H9 (cell line): Measurements from ENCODE around the gene SEMA6A. TPM values are rescaled to one million over a fixed set of nuclear protein-coding genes. Genes with fewer than 3 reads are reported as not detected.
A peak's percentile ranks its signal among the peaks of the same experiment; 100 is the strongest.

ENCODE experiments used
- DNase-seq: peaks from one replicate; pipeline ENCODE4 v3.0.0-alpha.2; 2017
- H2AFZ ChIP-seq: one replicate; pipeline ENCODE4 v1.6.1; 2013; ENCODE audit warnings: mild to moderate bottlenecking, low read length, control low read depth, moderate library complexity
- H2AK5ac ChIP-seq: 2 replicates; pipeline ENCODE4 v1.6.1; 2013; ENCODE audit warnings: low read length, control low read depth, mixed read lengths; ENCODE audit not compliant: insufficient read length
- H2BK120ac ChIP-seq: one replicate; pipeline ENCODE4 v1.6.1; 2013; ENCODE audit warnings: low read depth, mild to moderate bottlenecking, low read length, control low read depth, inconsistent platforms; ENCODE audit not compliant: poor library complexity, severe bottlenecking
- H2BK12ac ChIP-seq: 2 replicates; pipeline ENCODE4 v1.6.1; 2013; ENCODE audit warnings: low read length, control low read depth, mixed read lengths, low read depth; ENCODE audit not compliant: insufficient read length
- H2BK15ac ChIP-seq: 2 replicates; pipeline ENCODE4 v1.6.1; 2013; ENCODE audit warnings: low read depth, low read length, control low read depth
- H2BK20ac ChIP-seq: one replicate; pipeline ENCODE4 v1.6.1; 2013; ENCODE audit warnings: low read depth, mild to moderate bottlenecking, low read length, control low read depth, inconsistent platforms; ENCODE audit not compliant: poor library complexity, severe bottlenecking
- H2BK5ac ChIP-seq: 2 replicates; pipeline ENCODE4 v1.6.1; 2013; ENCODE audit warnings: low read length, control low read depth, mixed read lengths; ENCODE audit not compliant: insufficient read length
- H3K14ac ChIP-seq: 2 replicates; pipeline ENCODE4 v1.6.1; 2013; ENCODE audit warnings: low read length, control low read depth; ENCODE audit not compliant: insufficient read depth
- H3K18ac ChIP-seq: 2 replicates; pipeline ENCODE4 v1.6.1; 2013; ENCODE audit warnings: low read depth, mild to moderate bottlenecking, mixed read lengths, low read length, control low read depth; ENCODE audit not compliant: insufficient read length
- H3K23ac ChIP-seq: 2 replicates; pipeline ENCODE4 v1.6.1; 2013; ENCODE audit warnings: low read length, control low read depth, mixed read lengths, low read depth; ENCODE audit not compliant: insufficient read length
- H3K23me2 ChIP-seq: 2 replicates; pipeline ENCODE4 v1.6.1; 2013; ENCODE audit warnings: low read depth, mild to moderate bottlenecking, mixed read lengths, low read length, control low read depth; ENCODE audit not compliant: insufficient read length, poor library complexity, severe bottlenecking
- H3K27ac ChIP-seq: 2 replicates; pipeline ENCODE4 v1.5.1; 2013; ENCODE audit warnings: low read length, control low read depth, mixed read lengths, low read depth; ENCODE audit not compliant: insufficient read length
- H3K27me3 ChIP-seq: 2 replicates; pipeline ENCODE4 v1.6.1; 2013; ENCODE audit warnings: low read length, control low read depth, inconsistent platforms; ENCODE audit not compliant: insufficient read depth
- H3K4ac ChIP-seq: 2 replicates; pipeline ENCODE4 v1.6.1; 2013; ENCODE audit warnings: low read depth, mild to moderate bottlenecking, control low read depth, inconsistent platforms, low read length, moderate library complexity
- H3K4me1 ChIP-seq: 2 replicates; pipeline ENCODE4 v1.6.1; 2013; ENCODE audit warnings: low read length, control low read depth, inconsistent platforms; ENCODE audit not compliant: insufficient read depth
- H3K4me2 ChIP-seq: 2 replicates; pipeline ENCODE4 v1.6.1; 2013; ENCODE audit warnings: low read length, control low read depth, mixed read lengths; ENCODE audit not compliant: insufficient read length, insufficient read depth
- H3K56ac ChIP-seq: 2 replicates; pipeline ENCODE4 v1.6.1; 2013; ENCODE audit warnings: low read depth, mild to moderate bottlenecking, mixed read lengths, low read length, control low read depth; ENCODE audit not compliant: insufficient read length
- H3K79me1 ChIP-seq: 2 replicates; pipeline ENCODE4 v1.6.1; 2013; ENCODE audit warnings: low read depth, mild to moderate bottlenecking, moderate library complexity, low read length, control low read depth, inconsistent platforms; ENCODE audit not compliant: insufficient read depth, poor library complexity, severe bottlenecking
- H3K79me2 ChIP-seq: 2 replicates; pipeline ENCODE4 v1.6.1; 2013; ENCODE audit warnings: low read length, control low read depth, inconsistent platforms; ENCODE audit not compliant: insufficient read depth
- H3K9ac ChIP-seq: 2 replicates; pipeline ENCODE4 v1.6.1; 2013; ENCODE audit warnings: low read length, control low read depth, mixed read lengths; ENCODE audit not compliant: insufficient read length; ENCODE audit errors: extremely low read depth
- H3K9me3 ChIP-seq: one replicate; pipeline ENCODE4 v1.6.1; 2013; ENCODE audit warnings: low read depth, low read length, inconsistent platforms; ENCODE audit not compliant: control insufficient read depth
- H3T11ph ChIP-seq: one replicate; pipeline ENCODE4 v1.6.1; 2013; ENCODE audit warnings: mild to moderate bottlenecking, low read length, control low read depth, inconsistent platforms
- H4K20me1 ChIP-seq: one replicate; pipeline ENCODE4 v1.6.1; 2013; ENCODE audit not compliant: control insufficient read depth, insufficient read length, insufficient read depth
- H4K5ac ChIP-seq: 2 replicates; pipeline ENCODE4 v1.6.1; 2013; ENCODE audit warnings: low read depth, mild to moderate bottlenecking, mixed read lengths, low read length, control low read depth; ENCODE audit not compliant: insufficient read length
- H4K8ac ChIP-seq: replicated peaks from 2 replicates; pipeline ENCODE4 v1.6.1; 2013; ENCODE audit warnings: low read length, control low read depth, mixed read lengths, low read depth; ENCODE audit not compliant: insufficient read length
- H4K91ac ChIP-seq: 2 replicates; pipeline ENCODE4 v1.6.1; 2013; ENCODE audit warnings: low read depth, mild to moderate bottlenecking, moderate library complexity, mixed read lengths, low read length, control low read depth; ENCODE audit not compliant: insufficient read length
- H3K27ac Mint-ChIP-seq, 3 experiments: 2 replicates in 2 of 3; 3 replicates in 1 of 3; pipeline ENCODE4 v1.8.0; 2020 to 2021; ENCODE audit warnings: mixed read lengths in 3 of 3, mild to moderate bottlenecking in 1 of 3, moderate library complexity in 1 of 3
- H3K27me3 Mint-ChIP-seq: 2 replicates; pipeline ENCODE4 v1.8.0; 2021; ENCODE audit warnings: low read depth, mild to moderate bottlenecking, moderate library complexity, mixed read lengths
- H3K36me3 Mint-ChIP-seq, 3 experiments: 2 replicates in 2 of 3; 3 replicates in 1 of 3; pipeline ENCODE4 v1.8.0; 2020 to 2021; ENCODE audit warnings: low read depth in 3 of 3, mixed read lengths in 3 of 3; ENCODE audit not compliant: insufficient read depth in 1 of 3
- H3K4me1 Mint-ChIP-seq, 2 experiments: 2 replicates each; pipeline ENCODE4 v1.8.0; 2020; ENCODE audit warnings: mixed read lengths in 2 of 2
- H3K4me3 Mint-ChIP-seq, 2 experiments: 2 replicates in 1 of 2; 3 replicates in 1 of 2; pipeline ENCODE4 v1.8.0; 2020 to 2021; ENCODE audit warnings: mild to moderate bottlenecking in 2 of 2, mixed read lengths in 2 of 2, moderate library complexity in 1 of 2
- H3K9me3 Mint-ChIP-seq, 2 experiments: 2 replicates in 1 of 2; 3 replicates in 1 of 2; pipeline ENCODE4 v1.8.0; 2020; ENCODE audit warnings: mild to moderate bottlenecking in 2 of 2, mixed read lengths in 2 of 2, moderate library complexity in 1 of 2
- WGBS: extraction: QIAGEN DNeasy Blood & Tissue Kit; methylation state at CpG from one replicate; pipeline ENCODE4 v1.1.7; 2013; ENCODE audit warnings: missing lambda C conversion rate, low lambda C conversion rate, mixed read lengths; ENCODE audit not compliant: insufficient read length; ENCODE audit errors: extremely low coverage; 5-methylcytosine and 5-hydroxymethylcytosine counted together
- total RNA-seq: library from RNA; stranded (reverse); gene quantifications from 2 replicates; pipeline ENCODE4 v1.2.1, GENCODE V29; 2021
- TF ChIP-seq, protein P1 (sequence below): fragments of 200-600 bp; sonication (generic); conservative IDR thresholded peaks from 3 replicates; pipeline ENCODE4 v1.8.0; 2021; ENCODE audit warnings: antibody characterized with exemption, mild to moderate bottlenecking

SEMA6A gene
- total RNA-seq, 1 experiment from 2014 or later = 354 TPM

DNA sequence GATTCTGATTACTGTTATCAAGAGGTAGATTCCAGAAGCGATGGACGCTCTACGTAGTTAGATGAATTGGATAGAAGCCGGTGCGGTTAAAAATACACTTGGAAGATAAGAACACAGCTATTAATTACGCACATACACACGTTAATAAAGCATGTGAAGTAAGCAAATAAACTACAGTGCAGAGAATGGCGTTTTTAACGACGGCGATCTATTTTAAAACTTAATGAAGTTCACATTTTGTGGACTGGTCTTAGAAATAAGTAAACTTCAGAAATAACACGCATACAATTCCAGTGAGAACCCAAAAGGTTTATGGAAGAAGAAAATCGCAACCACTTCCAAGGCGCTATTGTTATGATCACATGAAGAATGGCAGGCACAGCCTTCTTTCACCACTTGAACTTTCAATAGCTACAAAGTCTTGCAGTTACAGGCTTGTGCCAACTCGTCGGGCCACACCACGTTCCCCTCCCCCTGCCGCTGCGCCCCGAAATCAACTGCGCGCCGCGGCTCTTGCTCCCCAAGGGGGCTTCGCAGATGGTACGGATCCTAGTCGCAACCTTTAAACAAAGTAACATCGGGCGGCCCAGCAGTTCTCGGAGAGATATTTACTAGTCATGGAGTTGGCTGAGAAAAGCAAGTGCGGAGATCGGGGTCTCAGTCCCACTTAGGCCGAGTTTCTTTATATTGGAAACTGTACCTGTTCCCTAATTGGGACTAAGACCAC, 866 bp upstream of the SEMA6A start:
- peak overlapping the region; percentile 96 for H3K4me2 ChIP-seq
- H4K8ac ChIP-seq = no peak overlapping the region
- peaks cover 3% of the 10 kb centered on the region for H4K20me1 ChIP-seq
- peaks cover 11% of the 10 kb centered on the region for H3K23me2 ChIP-seq
- H3K79me2 ChIP-seq = peaks cover 39% of the 10 kb centered on the region
- no peak overlapping the region for H2BK15ac ChIP-seq
- Mint-ChIP-seq H3K4me3 (peak overlapping the region; percentile 99), H3K36me3 (peaks cover 12 to 36% (median 24%) of the 10 kb centered on the region in 3 experiments; a peak in 6 of 7 replicates), H3K4me1 (peaks cover 36 to 42% of the 10 kb centered on the region in 2 experiments), H3K27ac (peak overlapping the region; percentile 95 to 99 (median 98)), H3K9me3 (no peaks in the 10 kb centered on the region; a peak in 1 of 5 replicates), H3K27me3 (no peaks in the 10 kb centered on the region)
- H2BK20ac ChIP-seq = no peak overlapping the region
- H3K27me3 ChIP-seq = no peaks in the 10 kb centered on the region
- peaks cover 4% of the 10 kb centered on the region; the same call in 1 of the 2 replicates for H3K4me1 ChIP-seq
- no peak overlapping the region for H3K56ac ChIP-seq
- H2BK12ac ChIP-seq = peak overlapping the region; percentile 38
- H3K27ac ChIP-seq = peak overlapping the region; percentile 63
- peak overlapping the region; percentile 81 for H3K14ac ChIP-seq
- H2AFZ ChIP-seq = no peak overlapping the region
- no peak overlapping the region for H4K5ac ChIP-seq
- peak; percentile 64 for DNase-seq
- H4K91ac ChIP-seq = no peak overlapping the region
- TF ChIP-seq, protein P1, sequence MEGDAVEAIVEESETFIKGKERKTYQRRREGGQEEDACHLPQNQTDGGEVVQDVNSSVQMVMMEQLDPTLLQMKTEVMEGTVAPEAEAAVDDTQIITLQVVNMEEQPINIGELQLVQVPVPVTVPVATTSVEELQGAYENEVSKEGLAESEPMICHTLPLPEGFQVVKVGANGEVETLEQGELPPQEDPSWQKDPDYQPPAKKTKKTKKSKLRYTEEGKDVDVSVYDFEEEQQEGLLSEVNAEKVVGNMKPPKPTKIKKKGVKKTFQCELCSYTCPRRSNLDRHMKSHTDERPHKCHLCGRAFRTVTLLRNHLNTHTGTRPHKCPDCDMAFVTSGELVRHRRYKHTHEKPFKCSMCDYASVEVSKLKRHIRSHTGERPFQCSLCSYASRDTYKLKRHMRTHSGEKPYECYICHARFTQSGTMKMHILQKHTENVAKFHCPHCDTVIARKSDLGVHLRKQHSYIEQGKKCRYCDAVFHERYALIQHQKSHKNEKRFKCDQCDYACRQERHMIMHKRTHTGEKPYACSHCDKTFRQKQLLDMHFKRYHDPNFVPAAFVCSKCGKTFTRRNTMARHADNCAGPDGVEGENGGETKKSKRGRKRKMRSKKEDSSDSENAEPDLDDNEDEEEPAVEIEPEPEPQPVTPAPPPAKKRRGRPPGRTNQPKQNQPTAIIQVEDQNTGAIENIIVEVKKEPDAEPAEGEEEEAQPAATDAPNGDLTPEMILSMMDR = no peak
- no peak overlapping the region for H3K4ac ChIP-seq
- peak overlapping the region; percentile 80 for H3K18ac ChIP-seq
- no peak overlapping the region for H2BK120ac ChIP-seq
- H3T11ph ChIP-seq = no peak overlapping the region
- WGBS = no CpG with 5 or more reads among the region's 33 CpGs
- no peak overlapping the region for H2AK5ac ChIP-seq
- no peaks in the 10 kb centered on the region for H3K79me1 ChIP-seq
- no peak overlapping the region for H3K23ac ChIP-seq
- H2BK5ac ChIP-seq = peak overlapping the region; percentile 9
- peak overlapping the region; percentile 71 for H3K9ac ChIP-seq
- H3K9me3 ChIP-seq = no peaks in the 10 kb centered on the region
